IPS-15b (cell line): Measurements from ENCODE around the gene OR2H1.

ENCODE experiments used
- H3K27me3 ChIP-seq: one replicate; pipeline ENCODE4 v1.6.1; 2013; ENCODE audit warnings: low read length; ENCODE audit not compliant: control insufficient read depth, insufficient read depth
- H3K36me3 ChIP-seq: one replicate; pipeline ENCODE4 v1.6.1; 2013; ENCODE audit warnings: low read length; ENCODE audit not compliant: control insufficient read depth, insufficient read depth
- H3K4me1 ChIP-seq: one replicate; pipeline ENCODE4 v1.6.1; 2013; ENCODE audit warnings: mild to moderate bottlenecking, low read length; ENCODE audit not compliant: control insufficient read depth, insufficient read depth
- H3K4me3 ChIP-seq: one replicate; pipeline ENCODE4 v1.5.1; 2013; ENCODE audit warnings: low read depth, low read length
- H3K9ac ChIP-seq: one replicate; pipeline ENCODE4 v1.6.1; 2013; ENCODE audit warnings: low read depth, mild to moderate bottlenecking, low read length
- H3K9me3 ChIP-seq: one replicate; pipeline ENCODE4 v1.6.1; 2013; ENCODE audit warnings: mild to moderate bottlenecking, low read length; ENCODE audit not compliant: control insufficient read depth, insufficient read depth

Gene OR2H1

GRCh38 chr6:29451471-29452193 is 5.3 kb upstream of the OR2H1 start:
- peaks cover 2% of the 10 kb centered on the region for H3K4me1 ChIP-seq
- no peak overlapping the region for H3K9ac ChIP-seq
- H3K36me3 ChIP-seq = no peaks in the 10 kb centered on the region
- no peak overlapping the region for H3K4me3 ChIP-seq
- H3K27me3 ChIP-seq = no peaks in the 10 kb centered on the region
- H3K9me3 ChIP-seq = no peaks in the 10 kb centered on the region

GRCh38 chr6:29461021-29461814 is 4.3 kb downstream of the OR2H1 start:
- H3K4me3 ChIP-seq = no peak overlapping the region
- H3K9me3 ChIP-seq = no peaks in the 10 kb centered on the region
- no peaks in the 10 kb centered on the region for H3K27me3 ChIP-seq
- H3K36me3 ChIP-seq = no peaks in the 10 kb centered on the region
- no peaks in the 10 kb centered on the region for H3K4me1 ChIP-seq
- no peak overlapping the region for H3K9ac ChIP-seq

GRCh38 chr6:29462022-29462421 is 5.1 kb downstream of the OR2H1 start:
- no peak overlapping the region for H3K4me3 ChIP-seq
- no peaks in the 10 kb centered on the region for H3K4me1 ChIP-seq
- no peaks in the 10 kb centered on the region for H3K36me3 ChIP-seq
- no peak overlapping the region for H3K9ac ChIP-seq
- no peaks in the 10 kb centered on the region for H3K27me3 ChIP-seq
- no peaks in the 10 kb centered on the region for H3K9me3 ChIP-seq

GRCh38 chr6:29465279-29465678 is 8.3 kb downstream of the OR2H1 start:
- no peak overlapping the region for H3K4me3 ChIP-seq

GRCh38 chr6:29465801-29466200 is 8.8 kb downstream of the OR2H1 start:
- Histone ChIP-seq H3K4me1 (no peaks in the 10 kb centered on the region), H3K27me3 (no peaks in the 10 kb centered on the region), H3K9ac (no peak overlapping the region), H3K36me3 (no peaks in the 10 kb centered on the region), H3K9me3 (no peaks in the 10 kb centered on the region), H3K4me3 (no peak overlapping the region)

More at GRCh38 chr6:29465279-29465678, 8.3 kb downstream of the OR2H1 start:
- Histone ChIP-seq H3K36me3 (no peaks in the 10 kb centered on the region), H3K4me1 (no peaks in the 10 kb centered on the region), H3K9me3 (no peaks in the 10 kb centered on the region), H3K9ac (no peak overlapping the region), H3K27me3 (no peaks in the 10 kb centered on the region)

- Histone ChIP-seq H3K4me1 (no peaks in the 10 kb centered on the region), H3K9me3 (no peaks in the 10 kb centered on the region), H3K36me3 (no peaks in the 10 kb centered on the region), H3K9ac (no peak overlapping the region), H3K4me3 (no peak overlapping the region), H3K27me3 (no peaks in the 10 kb centered on the region)
Observed at GRCh38 chr6:29466241-29466640, 9.3 kb downstream of the OR2H1 start.

- no peaks in the 10 kb centered on the region for H3K27me3 ChIP-seq
- H3K36me3 ChIP-seq = no peaks in the 10 kb centered on the region
- H3K9ac ChIP-seq = no peak overlapping the region
- no peak overlapping the region for H3K4me3 ChIP-seq
- no peaks in the 10 kb centered on the region for H3K9me3 ChIP-seq
- H3K4me1 ChIP-seq = no peaks in the 10 kb centered on the region
Observed at GRCh38 chr6:29474996-29475395, 18.0 kb downstream of the OR2H1 start.

GRCh38 chr6:29477923-29478450 is 21.0 kb downstream of the OR2H1 start:
- Histone ChIP-seq H3K27me3 (no peaks in the 10 kb centered on the region), H3K4me3 (no peak overlapping the region)

GRCh38 chr6:29478740-29479139 is 21.8 kb downstream of the OR2H1 start:
- no peaks in the 10 kb centered on the region for H3K9me3 ChIP-seq
- H3K9ac ChIP-seq = no peak overlapping the region
- no peaks in the 10 kb centered on the region for H3K4me1 ChIP-seq
- no peaks in the 10 kb centered on the region for H3K27me3 ChIP-seq
- no peak overlapping the region for H3K4me3 ChIP-seq
- no peaks in the 10 kb centered on the region for H3K36me3 ChIP-seq

More at GRCh38 chr6:29477923-29478450, 21.0 kb downstream of the OR2H1 start:
- Histone ChIP-seq H3K4me1 (no peaks in the 10 kb centered on the region), H3K9ac (no peak overlapping the region), H3K36me3 (no peaks in the 10 kb centered on the region), H3K9me3 (no peaks in the 10 kb centered on the region)

- H3K9me3 ChIP-seq = no peaks in the 10 kb centered on the region
- no peaks in the 10 kb centered on the region for H3K4me1 ChIP-seq
- H3K9ac ChIP-seq = no peak overlapping the region
- H3K27me3 ChIP-seq = no peaks in the 10 kb centered on the region
- H3K4me3 ChIP-seq = no peak overlapping the region
- no peaks in the 10 kb centered on the region for H3K36me3 ChIP-seq
Observed at GRCh38 chr6:29479560-29479959, 22.6 kb downstream of the OR2H1 start.

GRCh38 chr6:29483186-29483585 is 26.2 kb downstream of the OR2H1 start:
- H3K9ac ChIP-seq = no peak overlapping the region

GRCh38 chr6:29483735-29484134 is 26.8 kb downstream of the OR2H1 start:
- Histone ChIP-seq H3K9me3 (no peaks in the 10 kb centered on the region), H3K9ac (no peak overlapping the region), H3K36me3 (no peaks in the 10 kb centered on the region), H3K4me1 (no peaks in the 10 kb centered on the region), H3K27me3 (no peaks in the 10 kb centered on the region), H3K4me3 (no peak overlapping the region)

More at GRCh38 chr6:29483186-29483585, 26.2 kb downstream of the OR2H1 start:
- Histone ChIP-seq H3K4me3 (no peak overlapping the region), H3K27me3 (no peaks in the 10 kb centered on the region), H3K4me1 (no peaks in the 10 kb centered on the region), H3K36me3 (no peaks in the 10 kb centered on the region), H3K9me3 (no peaks in the 10 kb centered on the region)
